GM18508 (cell line): ENCODE measurements around the gene SAMD1.

Source experiments
- ATAC-seq: cut with Tn5 transposase; IDR thresholded peaks from one replicate; pipeline ENCODE4 v1.9.1; 2021; ENCODE audit warnings: moderate number of reproducible peaks; ENCODE audit not compliant: insufficient read depth, unreplicated experiment

The SAMD1 gene

GRCh38 chr19:14091081-14091812 lies 696 bp upstream of the SAMD1 start:
- no peak for ATAC-seq

GRCh38 chr19:14089662-14090508 lies 666 bp downstream of the SAMD1 start:
- no peak for ATAC-seq

GRCh38 chr19:14089412-14089661 lies 1.2 kb downstream of the SAMD1 start:
- no peak for ATAC-seq

- no peak for ATAC-seq
Observed at GRCh38 chr19:14088634-14089411, 1.7 kb downstream of the SAMD1 start.

- no peak for ATAC-seq
Observed at GRCh38 chr19:14086098-14086497, 4.5 kb downstream of the SAMD1 start.

GRCh38 chr19:14085309-14085995 lies 5.1 kb downstream of the SAMD1 start, which contains the start of gene C19orf67:
Gene C19orf67 (minus strand): TSS chr19:14085783. CDS start chr19:14085627, 156 bp downstream.
- no peak for ATAC-seq

- ATAC-seq, result no peak
Observed at GRCh38 chr19:14082675-14082960, 7.9 kb downstream of the SAMD1 start.

GRCh38 chr19:14081797-14082674 lies 8.5 kb downstream of the SAMD1 start:
- ATAC-seq, result no peak

- ATAC-seq, result peak; percentile 63
Observed at GRCh38 chr19:14080887-14081796, 9.4 kb downstream of the SAMD1 start.

- ATAC-seq, result no peak
Observed at GRCh38 chr19:14078411-14078810, 12.1 kb downstream of the SAMD1 start.

GRCh38 chr19:14073925-14074838 lies 16.4 kb downstream of the SAMD1 start:
- ATAC-seq, result no peak

- no peak for ATAC-seq
Observed at GRCh38 chr19:14073261-14073924, 17.2 kb downstream of the SAMD1 start.

GRCh38 chr19:14072535-14073260 lies 17.9 kb downstream of the SAMD1 start, which contains the start of gene MISP3:
Gene MISP3 (plus strand): TSS chr19:14072786. CDS start chr19:14073310, 524 bp downstream.
- ATAC-seq, result no peak

- ATAC-seq, result no peak
Observed at GRCh38 chr19:14070268-14071050, 20.1 kb downstream of the SAMD1 start.

GRCh38 chr19:14066134-14066533 lies 24.4 kb downstream of the SAMD1 start:
- no peak for ATAC-seq

GRCh38 chr19:14063105-14063504 lies 27.4 kb downstream of the SAMD1 start:
- ATAC-seq, result no peak
